Aorta (tissue), 5 donors: ENCODE results near the gene DOCK9. TPM values are rescaled to one million over a fixed set of nuclear protein-coding genes. Genes with fewer than 3 reads are reported as not detected.

Experiments used
- ATAC-seq: fragments of 200-7000 bp; cut with Tn5 transposase; one replicate; pipeline ENCODE4 v1.9.1; 2022; ENCODE audit warnings: moderate library complexity; ENCODE audit not compliant: low FRiP score
- DNase-seq, 2 donors: peaks; one replicate each; pipeline ENCODE4 v3.0.0-alpha.2; 2020
- H3K27ac ChIP-seq, 2 donors: one replicate each; pipeline ENCODE4 v1.5.1; 2013; ENCODE audit warnings: low read length in 2 of 2, mild to moderate bottlenecking in 2 of 2, moderate library complexity in 2 of 2, control low read depth in 1 of 2, inconsistent platforms in 1 of 2, low read depth in 1 of 2
- H3K27me3 ChIP-seq, 2 donors: one replicate each; pipeline ENCODE4 v1.6.1; 2013; ENCODE audit warnings: control low read depth in 1 of 2, low read length in 1 of 2, mild to moderate bottlenecking in 1 of 2, moderate library complexity in 1 of 2; ENCODE audit not compliant: insufficient read depth in 2 of 2, control insufficient read depth in 1 of 2
- H3K36me3 ChIP-seq, 2 donors: one replicate each; pipeline ENCODE4 v1.6.1; 2013; ENCODE audit warnings: control low read depth in 1 of 2, low read length in 1 of 2, mild to moderate bottlenecking in 1 of 2; ENCODE audit not compliant: insufficient read depth in 2 of 2, control insufficient read depth in 1 of 2
- H3K4me1 ChIP-seq, 2 donors: one replicate each; pipeline ENCODE4 v1.6.1; 2013; ENCODE audit warnings: low read length in 2 of 2, control low read depth in 1 of 2, mild to moderate bottlenecking in 1 of 2, moderate library complexity in 1 of 2; ENCODE audit not compliant: insufficient read depth in 2 of 2, control insufficient read depth in 1 of 2
- H3K4me3 ChIP-seq, 2 donors: one replicate each; pipeline ENCODE4 v1.5.1; 2013; ENCODE audit warnings: low read length in 2 of 2, control low read depth in 1 of 2, mild to moderate bottlenecking in 1 of 2
- H3K9me3 ChIP-seq: one replicate; pipeline ENCODE4 v1.6.1; 2013; ENCODE audit warnings: mild to moderate bottlenecking, low read length; ENCODE audit not compliant: control insufficient read depth
- WGBS, 2 donors: extraction: QIAGEN DNeasy Blood & Tissue Kit; methylation state at CpG; one replicate each; pipeline ENCODE4 v1.1.7; 2013; 5-methylcytosine and 5-hydroxymethylcytosine counted together
- intact Hi-C, 2 donors: fragments of 100-400 bp; cut with DNase I; formaldehyde crosslinking; loops; one replicate each; pipeline versions ENCODE4 v1.14.2 to v1.15.0; 2022
- polyA plus RNA-seq, 2 donors: library from polyadenylated mRNA; stranded (reverse); fragments of 200-250 nt; gene quantifications; one replicate each; pipeline ENCODE4 v1.2.3, GENCODE V29; 2013
- total RNA-seq, 2 donors: library from RNA; stranded (reverse); fragmentation: NEBNext Ultra II Directional; extraction: Animal tissue kit (Norgen Biotek cat#: 25700); gene quantifications; one replicate each; pipeline ENCODE4 v1.2.1, GENCODE V29; 2021
- donor health status: healthy with polysubstance abuse.
- donor health status: Bipolar disorder and iron deficiency.
- donor health status: DM: no; HTN: no; CAD: no.
- donor health status: DM: no; HTN: no; CAD: no.
- donor health status: DM: yes; HTN: yes; CAD: no.

The DOCK9 gene
- total and polyA plus RNA-seq, 4 donors: 9.1 to 107 (median 43.8) TPM

- intact Hi-C loops: no loop called here
- 91 to 94% methylated on average over 4 of the region's 4 CpGs for WGBS, 2 donors
- H3K9me3 ChIP-seq: no peaks in the 10 kb centered on the region
- peaks cover 0 to 4% of the 10 kb centered on the region in 2 donors for H3K36me3 ChIP-seq
- no peaks in the 10 kb centered on the region for H3K4me1 ChIP-seq
- no peak overlapping the region for H3K27ac ChIP-seq
- ATAC-seq (no peak), DNase-seq (no peak)
- H3K27me3 ChIP-seq: no peaks in the 10 kb centered on the region
- no peak overlapping the region for H3K4me3 ChIP-seq
Measured at GRCh38 chr13:98922306-98922705, 55.6 kb downstream of the DOCK9 start.

- Histone ChIP-seq H3K36me3 (peaks cover 0 to 4% of the 10 kb centered on the region in 2 donors), H3K4me1 (no peaks in the 10 kb centered on the region)
- WGBS, 2 donors: 98 to 99% methylated on average over 5 of the region's 5 CpGs
Measured at GRCh38 chr13:98921786-98922185, 56.1 kb downstream of the DOCK9 start.

GRCh38 chr13:98921015-98921580, 56.8 kb downstream of the DOCK9 start:
- DNase-seq (no peak), ATAC-seq (no peak)
- no peaks in the 10 kb centered on the region for H3K9me3 ChIP-seq
- no peak overlapping the region for H3K27ac ChIP-seq
- no peaks in the 10 kb centered on the region for H3K27me3 ChIP-seq
- no peaks in the 10 kb centered on the region for H3K4me1 ChIP-seq
- H3K4me3 ChIP-seq: no peak overlapping the region
- H3K36me3 ChIP-seq: peaks cover 0 to 4% of the 10 kb centered on the region in 2 donors
- WGBS, 2 donors: 94 to 96% methylated on average over 5 of the region's 5 CpGs
- intact Hi-C loops: no loop called here

More at GRCh38 chr13:98921786-98922185, 56.1 kb downstream of the DOCK9 start:
- intact Hi-C loops: no loop called here
- Histone ChIP-seq H3K27ac (no peak overlapping the region), H3K27me3 (no peaks in the 10 kb centered on the region), H3K9me3 (no peaks in the 10 kb centered on the region), H3K4me3 (no peak overlapping the region)
- DNase-seq (no peak), ATAC-seq (no peak)

DNA sequence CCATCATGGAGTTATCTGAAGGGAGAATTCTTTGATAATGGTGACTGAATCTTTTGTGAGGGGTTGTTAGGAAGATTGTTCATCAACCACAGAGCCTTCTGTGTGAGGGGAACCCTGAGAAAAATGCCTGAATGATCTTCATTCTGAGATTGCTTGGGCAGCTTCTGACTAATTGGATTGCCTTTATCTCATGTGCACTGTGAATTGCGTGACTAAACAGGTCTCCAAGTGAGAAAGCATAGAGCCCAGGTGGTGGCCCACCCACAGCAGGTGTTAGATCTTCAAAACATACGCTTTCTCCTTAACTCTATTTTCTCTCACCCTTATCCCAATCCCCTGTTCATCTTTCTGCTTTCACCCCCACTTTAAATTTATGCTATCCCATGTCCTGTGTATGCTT, 58.3 kb downstream of the DOCK9 start:
- intact Hi-C loops: no loop called here

GRCh38 chr13:98918771-98919170, 59.1 kb downstream of the DOCK9 start:
- intact Hi-C loops: no loop called here
- Histone ChIP-seq H3K27ac (no peak overlapping the region), H3K4me1 (no peaks in the 10 kb centered on the region), H3K4me3 (no peak overlapping the region), H3K9me3 (no peaks in the 10 kb centered on the region), H3K36me3 (peaks cover 0 to 8% of the 10 kb centered on the region in 2 donors), H3K27me3 (no peaks in the 10 kb centered on the region)
- ATAC-seq (no peak), DNase-seq (no peak)
- WGBS, 2 donors: 76 to 92% methylated on average over 4 of the region's 4 CpGs

More for the DNA sequence above, 58.3 kb downstream of the DOCK9 start:
- Histone ChIP-seq H3K4me1 (no peaks in the 10 kb centered on the region), H3K9me3 (no peaks in the 10 kb centered on the region), H3K27me3 (no peaks in the 10 kb centered on the region), H3K36me3 (peaks cover 0 to 8% of the 10 kb centered on the region in 2 donors), H3K27ac (no peak overlapping the region), H3K4me3 (no peak overlapping the region)
- DNase-seq: no peak
- 96 to 98% methylated on average over 2 of the region's 2 CpGs for WGBS, 2 donors
- no peak for ATAC-seq

DNA sequence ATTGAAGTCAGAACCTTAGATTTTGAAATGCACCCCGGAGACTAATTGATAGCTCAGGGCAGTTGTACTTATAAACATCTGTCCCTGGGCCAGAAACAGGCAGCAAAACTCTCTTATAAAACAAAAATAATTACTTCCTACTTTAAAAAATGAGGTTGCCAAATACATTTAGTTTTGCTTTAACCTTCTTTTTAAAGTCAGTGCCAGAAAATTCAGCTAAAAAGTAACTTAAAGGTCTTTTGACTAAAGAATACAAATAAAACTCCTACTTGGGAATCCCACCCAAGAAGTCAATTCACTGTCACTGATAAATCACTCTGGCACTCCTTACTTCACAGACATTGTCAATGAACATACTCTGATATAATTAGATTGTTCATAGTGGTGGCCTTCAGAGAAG, 60.7 kb downstream of the DOCK9 start:
- Histone ChIP-seq H3K4me3 (no peak overlapping the region), H3K27me3 (no peaks in the 10 kb centered on the region), H3K36me3 (peaks cover 0 to 8% of the 10 kb centered on the region in 2 donors), H3K9me3 (no peaks in the 10 kb centered on the region), H3K4me1 (no peaks in the 10 kb centered on the region), H3K27ac (no peak overlapping the region)
- DNase-seq (no peak), ATAC-seq (no peak)
- WGBS, 2 donors: 95 to 100% methylated on average over 1 of the region's 1 CpG
- intact Hi-C loops: no loop called here

DNA sequence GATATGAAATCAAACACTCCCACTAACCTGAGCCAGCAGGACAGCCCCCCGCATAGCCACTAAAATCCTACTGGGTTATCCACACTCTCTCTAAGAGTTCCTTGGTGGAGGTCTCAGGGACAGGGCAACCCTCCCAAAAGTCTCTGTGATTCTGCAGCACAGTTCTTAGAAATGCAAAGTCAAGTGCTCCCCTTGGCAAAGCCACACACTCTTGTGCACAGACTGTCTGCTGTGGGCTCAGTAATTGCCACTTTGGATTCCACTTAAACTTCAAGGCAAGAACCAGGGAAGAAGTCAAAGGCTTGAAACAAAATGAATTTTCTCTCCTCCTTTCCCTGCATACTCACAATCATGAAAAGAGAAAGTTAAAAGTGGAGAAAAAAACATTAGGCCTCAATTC, 61.5 kb downstream of the DOCK9 start:
- 99 to 100% methylated on average over 1 of the region's 1 CpG for WGBS, 2 donors
- DNase-seq (no peak), ATAC-seq (no peak)
- Histone ChIP-seq H3K4me3 (no peak overlapping the region), H3K9me3 (no peaks in the 10 kb centered on the region), H3K27ac (no peak overlapping the region), H3K36me3 (peaks cover 0 to 8% of the 10 kb centered on the region in 2 donors), H3K4me1 (no peaks in the 10 kb centered on the region), H3K27me3 (no peaks in the 10 kb centered on the region)
- intact Hi-C loops: no loop called here

DNA sequence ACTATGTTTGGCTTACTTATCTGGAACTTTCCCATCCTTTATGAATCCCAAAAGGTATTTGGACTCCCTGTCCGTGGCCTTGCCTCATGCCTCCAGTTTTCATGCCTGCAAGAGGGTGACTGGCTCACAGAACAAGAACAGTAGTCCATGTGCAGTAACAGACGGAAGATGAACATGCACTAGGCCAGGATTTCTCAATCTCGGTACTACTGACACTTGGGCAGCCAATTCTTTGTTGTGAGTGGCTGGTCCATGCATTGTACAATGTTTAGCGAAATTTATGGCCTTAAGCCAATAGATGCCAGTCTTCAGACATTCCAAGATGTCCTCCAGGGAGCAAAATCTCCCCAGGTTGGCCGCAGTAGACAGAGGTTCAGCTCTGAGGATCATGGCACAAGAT, 61.9 kb downstream of the DOCK9 start:
- ATAC-seq (no peak), DNase-seq (no peak)
- Histone ChIP-seq H3K4me1 (no peaks in the 10 kb centered on the region), H3K9me3 (no peaks in the 10 kb centered on the region), H3K4me3 (no peak overlapping the region), H3K36me3 (peaks cover 0 to 8% of the 10 kb centered on the region in 2 donors), H3K27me3 (no peaks in the 10 kb centered on the region), H3K27ac (no peak overlapping the region)
- intact Hi-C loops: no loop called here
- 87 to 89% methylated on average over 5 of the region's 5 CpGs for WGBS, 2 donors

DNA sequence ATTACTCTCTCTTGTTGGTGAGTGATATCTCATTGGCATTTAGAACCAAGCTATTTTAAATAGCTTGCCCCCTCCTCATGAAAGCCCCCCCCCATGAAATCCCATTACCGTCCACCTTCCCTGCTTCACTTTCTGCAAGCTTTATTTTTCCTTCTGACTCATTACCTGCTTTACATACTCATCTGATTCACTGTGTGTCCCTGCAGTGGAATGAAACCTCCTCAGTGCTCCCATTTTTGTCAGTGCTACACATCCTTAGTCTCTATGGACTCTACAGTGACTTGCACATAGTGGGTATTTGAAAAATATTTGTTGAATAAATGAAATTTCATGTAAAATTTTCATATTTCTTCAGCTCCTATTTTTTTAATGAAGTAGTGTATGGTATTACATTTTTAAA, 62.3 kb downstream of the DOCK9 start:
- 79 to 87% methylated on average over 1 of the region's 1 CpG for WGBS, 2 donors
- Histone ChIP-seq H3K27me3 (no peaks in the 10 kb centered on the region), H3K4me3 (no peak overlapping the region), H3K36me3 (peaks cover 0 to 8% of the 10 kb centered on the region in 2 donors), H3K27ac (no peak overlapping the region), H3K9me3 (no peaks in the 10 kb centered on the region), H3K4me1 (no peaks in the 10 kb centered on the region)
- DNase-seq (no peak), ATAC-seq (no peak)
- intact Hi-C loops: no loop called here
